Measurements from ENCODE around the gene C11orf97. TPM values are rescaled to one million over a fixed set of nuclear protein-coding genes. Genes with fewer than 3 reads are reported as not detected.

Gene C11orf97, protein sequence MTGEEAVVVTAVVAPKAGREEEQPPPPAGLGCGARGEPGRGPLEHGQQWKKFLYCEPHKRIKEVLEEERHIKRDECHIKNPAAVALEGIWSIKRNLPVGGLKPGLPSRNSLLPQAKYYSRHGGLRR
- total RNA-seq, result 0.53 TPM

DNA sequence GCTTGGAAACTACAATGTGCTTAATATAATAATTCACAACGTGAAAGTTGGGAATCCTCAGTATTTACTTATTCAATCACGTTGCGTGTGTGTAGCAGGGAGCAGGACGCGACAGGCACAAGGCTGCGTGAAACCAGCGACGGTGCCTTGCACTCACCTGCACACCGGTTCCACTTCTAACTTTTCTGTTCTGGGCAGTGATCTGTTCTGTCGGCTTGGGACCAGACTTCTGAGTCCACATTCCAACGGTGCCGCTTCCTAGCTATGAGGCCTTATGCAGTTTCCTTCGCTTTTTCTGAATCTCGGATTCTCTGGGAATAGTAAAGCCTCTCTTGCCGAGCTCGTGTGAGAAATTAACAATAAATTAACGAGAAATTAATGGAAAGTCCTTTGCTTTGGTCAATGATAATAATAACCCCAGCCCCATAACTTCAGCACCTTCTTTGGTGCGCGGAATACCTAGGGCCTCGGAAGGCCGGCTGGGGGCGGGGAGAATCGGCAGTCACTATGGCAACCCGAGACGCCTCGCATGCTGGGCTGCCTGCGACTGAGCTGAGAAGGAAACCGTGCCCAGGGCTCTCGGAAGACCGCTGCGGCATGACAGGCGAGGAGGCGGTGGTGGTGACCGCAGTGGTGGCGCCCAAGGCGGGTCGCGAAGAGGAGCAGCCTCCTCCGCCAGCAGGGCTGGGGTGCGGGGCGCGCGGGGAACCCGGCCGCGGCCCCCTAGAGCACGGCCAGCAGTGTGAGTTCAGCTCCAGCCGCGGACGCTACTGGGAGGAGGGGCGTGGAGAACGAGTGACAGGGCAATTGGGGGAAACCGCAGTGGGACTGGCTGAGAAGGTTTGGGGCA is at the start of gene C11orf97:
TSS of gene C11orf97 (plus strand) at position 530 of the 850 bp plus-strand sequence. CDS start at position 598, 68 bp downstream.

DNA sequence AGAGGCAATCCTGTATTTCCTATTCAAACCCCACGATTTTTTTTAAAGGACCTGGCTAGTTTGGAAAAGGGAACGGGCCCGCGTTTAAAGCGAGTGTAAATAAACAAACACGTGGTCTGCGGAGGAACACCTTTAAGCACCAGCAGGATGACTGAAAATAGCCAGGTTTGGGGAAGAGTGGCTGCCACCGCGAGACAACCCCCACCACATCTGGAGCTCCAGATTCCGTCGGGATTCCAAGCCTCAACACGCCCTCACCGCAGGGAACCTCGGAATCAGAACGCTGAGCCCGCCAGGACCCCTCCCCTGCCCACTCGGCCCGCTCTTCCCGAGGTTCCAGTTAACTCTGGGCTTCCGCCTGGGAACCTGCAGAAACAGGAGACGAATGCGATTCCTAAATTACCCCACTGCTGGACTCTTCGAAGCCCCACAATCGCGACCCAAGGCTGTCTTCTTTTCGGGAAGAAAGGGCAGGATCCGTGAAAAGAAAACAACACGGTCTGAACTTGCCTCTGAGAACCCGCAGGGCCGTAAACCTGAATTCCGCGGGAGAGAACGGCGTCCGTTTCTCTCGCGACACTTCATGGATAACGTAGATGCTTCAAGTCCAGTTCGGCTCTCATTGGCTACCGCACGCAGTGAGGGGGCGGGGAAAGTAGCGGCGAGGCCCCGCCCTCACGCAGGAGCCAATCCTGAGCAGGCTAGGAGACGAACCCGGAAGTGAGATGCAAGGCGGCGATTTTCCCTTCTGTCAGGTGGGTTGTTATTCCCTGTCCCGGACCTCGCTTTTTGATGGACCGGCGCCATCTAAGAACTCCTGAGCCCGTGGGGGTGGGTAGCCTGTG is 18.8 kb upstream of the C11orf97 start, which contains the start of the genes ANKRD49 and MRE11:
TSS of gene ANKRD49 (plus strand) at position 704 of the 845 bp plus-strand sequence. CDS start 2,710 bp downstream, outside the sequence.
TSS of gene MRE11 (minus strand) at position 564 of the 845 bp plus-strand sequence. CDS start 1,043 bp downstream, outside the sequence.

GRCh38 chr11:94543695-94544645 is 31.7 kb downstream of the C11orf97 start, which contains the start of gene FUT4:
TSS of gene FUT4 (plus strand) at chr11:94543921. CDS start at chr11:94544134, 213 bp downstream.

DNA sequence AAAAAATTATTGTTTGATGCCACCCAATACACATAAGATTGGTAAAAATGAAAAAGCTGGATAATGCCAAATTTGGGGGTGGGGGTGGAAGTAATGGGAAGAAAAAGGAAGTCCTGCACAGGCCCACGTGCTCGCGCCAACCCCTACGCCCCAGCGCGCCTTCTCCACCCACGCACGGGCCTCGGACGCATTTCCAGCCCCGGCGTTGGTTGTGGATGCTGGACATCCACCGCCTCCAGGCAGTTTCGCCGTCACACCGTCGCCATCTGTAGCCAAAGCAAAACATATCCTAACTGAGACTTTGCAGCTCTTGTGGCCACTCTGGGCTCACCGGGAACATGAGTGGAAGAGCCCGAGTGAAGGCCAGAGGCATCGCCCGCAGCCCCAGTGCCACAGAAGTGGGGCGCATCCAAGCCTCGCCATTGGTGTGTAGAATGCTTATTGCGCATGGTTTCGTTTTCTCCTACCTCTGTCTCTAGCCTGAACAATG is 55.0 kb downstream of the C11orf97 start, which contains the start of gene PIWIL4:
TSS of gene PIWIL4 (plus strand) at position 188 of the 490 bp plus-strand sequence. CDS start at position 339, 151 bp downstream.

Small RNA genes within 50 kb of the gene (small RNA-seq; reads per million reads assigned to genes)
- 0.14 reads per million for gene MIR548L (ENCODE audit: low replicate concordance)

Other genes with a start within 250 kb of the C11orf97 start
- not detected for gene IZUMO1R, start 207.9 kb upstream of the C11orf97 start, total RNA-seq
- gene GPR83, start 111.0 kb upstream of the C11orf97 start, total RNA-seq, result 0.41 TPM
- 22.6 TPM for gene MRE11, start 18.6 kb upstream of the C11orf97 start, total RNA-seq
- gene ANKRD49, start 18.5 kb upstream of the C11orf97 start, total RNA-seq, result 10.1 TPM
- gene FUT4, start 31.5 kb downstream of the C11orf97 start, total RNA-seq, result 12.4 TPM
- 5.1 TPM for gene PIWIL4, start 54.9 kb downstream of the C11orf97 start, total RNA-seq

Measured in metanephros (tissue), 2 donors.